ENCODE measurements around the gene PLCB4.
"Not testable (repeated sequence)": the region's sequence is repeated elsewhere in the genome, so short reads cannot be mapped to it uniquely, and the experiment has no call there.

Gene PLCB4

GRCh38 chr20:9385345-9386310, 316.7 kb downstream of the PLCB4 start:
- not testable (repeated sequence) for H3K27ac ChIP-seq (ENCODE audit: low read length, poor library complexity, severe bottlenecking); H2AK5ac ChIP-seq (ENCODE audit: low read length, severe bottlenecking); H3K4me1 ChIP-seq (ENCODE audit: control insufficient read depth, insufficient read depth, low read depth, low read length); H2BK12ac ChIP-seq (ENCODE audit: low read length in 2 of 2); H3K14ac ChIP-seq (ENCODE audit: low read length in 2 of 2); H2BK5ac ChIP-seq (ENCODE audit: low read depth, low read length, poor library complexity, severe bottlenecking); H3K27me3 ChIP-seq (ENCODE audit: control insufficient read depth in 1 of 2, insufficient read depth in 1 of 2, low read length in 2 of 2); H2BK120ac ChIP-seq (ENCODE audit: low read depth, low read length); H3K4me2 ChIP-seq (ENCODE audit: low read length, poor library complexity, severe bottlenecking); H4K8ac ChIP-seq (ENCODE audit: low read length); DNase-seq; H3K23ac ChIP-seq (ENCODE audit: low read length in 2 of 2); H3K9me3 ChIP-seq (ENCODE audit: control insufficient read depth, low read length); H3K4ac ChIP-seq (ENCODE audit: low read depth in 1 of 2, low read length in 2 of 2); H3K18ac ChIP-seq (ENCODE audit: low read depth in 1 of 2, low read length in 2 of 2); H2AFZ ChIP-seq (ENCODE audit: low read depth, low read length); H4K91ac ChIP-seq (ENCODE audit: low read length); H3K9ac ChIP-seq (ENCODE audit: low read length); H2BK15ac ChIP-seq (ENCODE audit: low read depth, poor library complexity, severe bottlenecking); H3K79me1 ChIP-seq (replicated peaks; ENCODE audit: low read length, poor library complexity, severe bottlenecking)
- H3K4me3 ChIP-seq (ENCODE audit: insufficient read depth in 1 of 2, low read depth in 1 of 2, low read length in 2 of 2), result peak overlapping the region in 1 of 2 experiments; percentile 20
- peaks cover 0 to 22% of the 10 kb centered on the region in 2 experiments for H3K36me3 ChIP-seq (ENCODE audit: control insufficient read depth in 1 of 2, insufficient read depth in 2 of 2, low read depth in 1 of 2, low read length in 2 of 2)
- 96% methylated on average over 57 of the region's 61 CpGs for WGBS

- Histone ChIP-seq H2BK120ac (ENCODE audit: low read depth, low read length) (no peak overlapping the region), H2AFZ (ENCODE audit: low read depth, low read length) (no peak overlapping the region), H3K4me2 (ENCODE audit: low read length, poor library complexity, severe bottlenecking) (no peak overlapping the region), H3K23ac (ENCODE audit: low read length in 2 of 2) (no peak overlapping the region), H2BK15ac (ENCODE audit: low read depth, poor library complexity, severe bottlenecking) (no peak overlapping the region), H3K4me1 (ENCODE audit: control insufficient read depth, insufficient read depth, low read depth, low read length) (peaks cover 4% of the 10 kb centered on the region), H4K8ac (ENCODE audit: low read length) (no peak overlapping the region), H3K27ac (ENCODE audit: low read length, poor library complexity, severe bottlenecking) (no peak overlapping the region), H4K91ac (ENCODE audit: low read length) (no peak overlapping the region), H3K79me1 (replicated peaks; ENCODE audit: low read length, poor library complexity, severe bottlenecking) (peaks cover 4% of the 10 kb centered on the region), H2AK5ac (ENCODE audit: low read length, severe bottlenecking) (no peak overlapping the region), H3K4ac (ENCODE audit: low read depth in 1 of 2, low read length in 2 of 2) (no peak overlapping the region), H3K18ac (ENCODE audit: low read depth in 1 of 2, low read length in 2 of 2) (no peak overlapping the region), H3K27me3 (ENCODE audit: control insufficient read depth in 1 of 2, insufficient read depth in 1 of 2, low read length in 2 of 2) (no peaks in the 10 kb centered on the region), H3K9me3 (ENCODE audit: control insufficient read depth, low read length) (no peaks in the 10 kb centered on the region), H2BK5ac (ENCODE audit: low read depth, low read length, poor library complexity, severe bottlenecking) (no peak overlapping the region), H2BK12ac (ENCODE audit: low read length in 2 of 2) (no peak overlapping the region), H3K4me3 (ENCODE audit: insufficient read depth in 1 of 2, low read depth in 1 of 2, low read length in 2 of 2) (no peak overlapping the region), H3K9ac (ENCODE audit: low read length) (no peak overlapping the region), H3K14ac (ENCODE audit: low read length in 2 of 2) (no peak overlapping the region), H3K36me3 (ENCODE audit: control insufficient read depth in 1 of 2, insufficient read depth in 2 of 2, low read depth in 1 of 2, low read length in 2 of 2) (peaks cover 0 to 28% of the 10 kb centered on the region in 2 experiments)
- 90% methylated on average over 3 of the region's 8 CpGs for WGBS
- DNase-seq, result no peak
These were observed 319.4 kb downstream of the PLCB4 start for GRCh38 chr20:9388160-9388812.

DNA sequence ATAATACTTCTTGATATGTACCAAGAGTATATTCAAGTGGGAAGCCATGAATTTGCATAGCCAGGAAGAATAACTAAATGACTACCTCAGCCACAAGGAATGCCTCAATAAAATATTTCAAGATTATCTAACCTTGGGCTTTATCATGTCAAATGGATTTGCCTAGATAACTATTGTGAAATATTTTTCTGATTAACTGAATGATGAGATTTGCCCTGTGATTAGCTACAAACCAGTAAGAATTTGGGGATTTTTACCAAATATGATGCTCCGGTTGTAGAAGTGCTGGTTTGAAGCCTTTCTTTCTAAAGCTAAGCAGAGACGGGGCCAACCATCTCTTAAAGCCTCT, 319.9 kb downstream of the PLCB4 start:
- H4K91ac ChIP-seq (ENCODE audit: low read length), result no peak overlapping the region
- 89% methylated on average over 1 of the region's 2 CpGs for WGBS
- no peak overlapping the region for H3K27ac ChIP-seq (ENCODE audit: low read length, poor library complexity, severe bottlenecking)

GRCh38 chr20:9389346-9389745, 320.5 kb downstream of the PLCB4 start:
- peaks cover 4% of the 10 kb centered on the region for H3K4me1 ChIP-seq (ENCODE audit: control insufficient read depth, insufficient read depth, low read depth, low read length)
- H2BK12ac ChIP-seq (ENCODE audit: low read length in 2 of 2), result no peak overlapping the region
- H4K91ac ChIP-seq (ENCODE audit: low read length), result no peak overlapping the region
- no peak overlapping the region for H2BK15ac ChIP-seq (ENCODE audit: low read depth, poor library complexity, severe bottlenecking)
- WGBS, result 88% methylated on average over 1 of the region's 1 CpG
- H2AFZ ChIP-seq (ENCODE audit: low read depth, low read length), result no peak overlapping the region
- no peak overlapping the region for H3K14ac ChIP-seq (ENCODE audit: low read length in 2 of 2)
- no peak for DNase-seq
- no peak overlapping the region for H2BK120ac ChIP-seq (ENCODE audit: low read depth, low read length)
- H4K8ac ChIP-seq (ENCODE audit: low read length), result no peak overlapping the region
- no peak overlapping the region for H3K4ac ChIP-seq (ENCODE audit: low read depth in 1 of 2, low read length in 2 of 2)
- H3K9ac ChIP-seq (ENCODE audit: low read length), result no peak overlapping the region
- no peak overlapping the region for H3K4me2 ChIP-seq (ENCODE audit: low read length, poor library complexity, severe bottlenecking)
- H3K27ac ChIP-seq (ENCODE audit: low read length, poor library complexity, severe bottlenecking), result no peak overlapping the region
- H3K27me3 ChIP-seq (ENCODE audit: control insufficient read depth in 1 of 2, insufficient read depth in 1 of 2, low read length in 2 of 2), result no peaks in the 10 kb centered on the region
- H3K9me3 ChIP-seq (ENCODE audit: control insufficient read depth, low read length), result no peaks in the 10 kb centered on the region
- no peak overlapping the region for H3K18ac ChIP-seq (ENCODE audit: low read depth in 1 of 2, low read length in 2 of 2)
- H3K23ac ChIP-seq (ENCODE audit: low read length in 2 of 2), result no peak overlapping the region
- peaks cover 0 to 26% of the 10 kb centered on the region in 2 experiments for H3K36me3 ChIP-seq (ENCODE audit: control insufficient read depth in 1 of 2, insufficient read depth in 2 of 2, low read depth in 1 of 2, low read length in 2 of 2)
- no peak overlapping the region for H2BK5ac ChIP-seq (ENCODE audit: low read depth, low read length, poor library complexity, severe bottlenecking)
- peaks cover 3% of the 10 kb centered on the region for H3K79me1 ChIP-seq (replicated peaks; ENCODE audit: low read length, poor library complexity, severe bottlenecking)
- H2AK5ac ChIP-seq (ENCODE audit: low read length, severe bottlenecking), result no peak overlapping the region
- H3K4me3 ChIP-seq (ENCODE audit: insufficient read depth in 1 of 2, low read depth in 1 of 2, low read length in 2 of 2), result no peak overlapping the region

More for the DNA sequence above, 319.9 kb downstream of the PLCB4 start:
- Histone ChIP-seq H3K4ac (ENCODE audit: low read depth in 1 of 2, low read length in 2 of 2) (no peak overlapping the region), H2BK120ac (ENCODE audit: low read depth, low read length) (no peak overlapping the region), H2AFZ (ENCODE audit: low read depth, low read length) (no peak overlapping the region), H3K4me1 (ENCODE audit: control insufficient read depth, insufficient read depth, low read depth, low read length) (peaks cover 4% of the 10 kb centered on the region), H2AK5ac (ENCODE audit: low read length, severe bottlenecking) (no peak overlapping the region), H3K9ac (ENCODE audit: low read length) (no peak overlapping the region), H3K9me3 (ENCODE audit: control insufficient read depth, low read length) (no peaks in the 10 kb centered on the region), H3K4me2 (ENCODE audit: low read length, poor library complexity, severe bottlenecking) (no peak overlapping the region), H2BK15ac (ENCODE audit: low read depth, poor library complexity, severe bottlenecking) (no peak overlapping the region), H3K23ac (ENCODE audit: low read length in 2 of 2) (no peak overlapping the region), H3K14ac (ENCODE audit: low read length in 2 of 2) (no peak overlapping the region), H3K79me1 (replicated peaks; ENCODE audit: low read length, poor library complexity, severe bottlenecking) (peaks cover 4% of the 10 kb centered on the region), H3K36me3 (ENCODE audit: control insufficient read depth in 1 of 2, insufficient read depth in 2 of 2, low read depth in 1 of 2, low read length in 2 of 2) (peaks cover 0 to 28% of the 10 kb centered on the region in 2 experiments), H2BK12ac (ENCODE audit: low read length in 2 of 2) (no peak overlapping the region), H3K4me3 (ENCODE audit: insufficient read depth in 1 of 2, low read depth in 1 of 2, low read length in 2 of 2) (no peak overlapping the region), H3K18ac (ENCODE audit: low read depth in 1 of 2, low read length in 2 of 2) (no peak overlapping the region), H4K8ac (ENCODE audit: low read length) (no peak overlapping the region), H3K27me3 (ENCODE audit: control insufficient read depth in 1 of 2, insufficient read depth in 1 of 2, low read length in 2 of 2) (no peaks in the 10 kb centered on the region), H2BK5ac (ENCODE audit: low read depth, low read length, poor library complexity, severe bottlenecking) (no peak overlapping the region)
- DNase-seq, result no peak
